COLO829 (cell line): Measurements from ENCODE around the gene TAGLN2.

ENCODE experiments used
- DNase-seq: peaks from one replicate; pipeline ENCODE4 v3.0.0; 2012; ENCODE audit warnings: low spot score

Gene TAGLN2

GRCh38 chr1:159935305-159935704, 10.0 kb upstream of the TAGLN2 start:
- DNase-seq: no peak

GRCh38 chr1:159934136-159935039, 9.1 kb upstream of the TAGLN2 start:
- no peak for DNase-seq

GRCh38 chr1:159933347-159933746, 8.0 kb upstream of the TAGLN2 start:
- no peak for DNase-seq

- DNase-seq: no peak
These were observed 7.3 kb upstream of the TAGLN2 start for GRCh38 chr1:159932296-159933285.

GRCh38 chr1:159931795-159932173, 6.5 kb upstream of the TAGLN2 start:
- DNase-seq: no peak

GRCh38 chr1:159931101-159931794, 5.9 kb upstream of the TAGLN2 start:
- no peak for DNase-seq

- no peak for DNase-seq
These were observed 5.3 kb upstream of the TAGLN2 start for GRCh38 chr1:159930634-159931033.

GRCh38 chr1:159930216-159930615, 4.9 kb upstream of the TAGLN2 start:
- no peak for DNase-seq

GRCh38 chr1:159929155-159930051, 4.1 kb upstream of the TAGLN2 start:
- DNase-seq: no peak

- DNase-seq: no peak
These were observed 3.3 kb upstream of the TAGLN2 start for GRCh38 chr1:159928491-159929050.

- DNase-seq: no peak
These were observed 2.6 kb upstream of the TAGLN2 start for GRCh38 chr1:159927849-159928431.

- no peak for DNase-seq
These were observed 2.0 kb upstream of the TAGLN2 start for GRCh38 chr1:159927211-159927848.

- no peak for DNase-seq
These were observed 392 bp upstream of the TAGLN2 start for GRCh38 chr1:159925719-159926078.

- DNase-seq: peak; percentile 96
These were observed 1.1 kb downstream of the TAGLN2 start for GRCh38 chr1:159924025-159924790.

- DNase-seq: peak; percentile 95
These were observed 1.9 kb downstream of the TAGLN2 start for GRCh38 chr1:159923203-159924024.

- DNase-seq: no peak
These were observed 2.6 kb downstream of the TAGLN2 start for GRCh38 chr1:159922511-159923202.

- no peak for DNase-seq
These were observed 3.4 kb downstream of the TAGLN2 start for GRCh38 chr1:159921700-159922504.
